Astrocyte of the cerebellum (primary cell): Measurements from ENCODE around the gene TMEM167B.

Source experiments
- DNase-seq: peaks from one replicate; pipeline ENCODE4 v3.0.0-alpha.2; 2011; ENCODE audit warnings: low read depth
- H3K4me3 ChIP-seq: 2 replicates; pipeline ENCODE4 v1.5.1; 2011; ENCODE audit warnings: mild to moderate bottlenecking, low read depth, low read length, moderate library complexity
- CTCF ChIP-seq: IDR thresholded peaks from 2 replicates; pipeline ENCODE4 v1.5.1; 2012; ENCODE audit warnings: low read length, low read depth, moderate library complexity, mild to moderate bottlenecking; ENCODE audit errors: missing control alignments
- in situ Hi-C: cut with HindIII; loops from 2 replicates; pipeline ENCODE4 v1.10.0; 2017; ENCODE audit warnings: low sequenced_read_pairs

TMEM167B gene

GRCh38 chr1:109099938-109100773, 9.6 kb downstream of the TMEM167B start:
- TF ChIP-seq CTCF = peak; percentile 88
- peak overlapping the region; percentile 96 for H3K4me3 ChIP-seq
- peak; percentile 94 for DNase-seq
- in situ Hi-C loops = no loop called here

- no peak for TF ChIP-seq CTCF
- no peak overlapping the region for H3K4me3 ChIP-seq
- in situ Hi-C loops = no loop called here
- no peak for DNase-seq
Measured at GRCh38 chr1:109104364-109105151, 14.0 kb downstream of the TMEM167B start.

GRCh38 chr1:109105881-109106280, 15.3 kb downstream of the TMEM167B start:
- in situ Hi-C loops = no loop called here
- no peak overlapping the region for H3K4me3 ChIP-seq
- no peak for TF ChIP-seq CTCF
- DNase-seq = no peak

- DNase-seq = no peak
- in situ Hi-C loops = no loop called here
- TF ChIP-seq CTCF = no peak
- H3K4me3 ChIP-seq = no peak overlapping the region
Measured at GRCh38 chr1:109107785-109108184, 17.2 kb downstream of the TMEM167B start.

- no peak overlapping the region for H3K4me3 ChIP-seq
- no peak for DNase-seq
- no peak for TF ChIP-seq CTCF
- in situ Hi-C loops = no loop called here
Measured at GRCh38 chr1:109109906-109110305, 19.3 kb downstream of the TMEM167B start.

- no peak for DNase-seq
- in situ Hi-C loops = no loop called here
- TF ChIP-seq CTCF = no peak
Measured at GRCh38 chr1:109111386-109112055, 21.0 kb downstream of the TMEM167B start.

More at GRCh38 chr1:109111386-109112055, 21.0 kb downstream of the TMEM167B start:
- no peak overlapping the region for H3K4me3 ChIP-seq
